ENCODE results near the gene APBA2.

APBA2 gene

GRCh38 chr15:29116970-29117700, 231.4 kb downstream of the APBA2 start:
- H3K9me3 Mint-ChIP-seq = no peaks in the 10 kb centered on the region
- no peaks in the 10 kb centered on the region for H3K36me3 Mint-ChIP-seq (ENCODE audit: low read depth)
- H3K4me3 Mint-ChIP-seq = no peak overlapping the region
- H3K4me1 Mint-ChIP-seq = peaks cover 39% of the 10 kb centered on the region
- no peaks in the 10 kb centered on the region for H3K27me3 Mint-ChIP-seq (ENCODE audit: low read depth, poor library complexity)
- no peak for TF ChIP-seq CTCF (IDR thresholded peaks at IDR 0.05)
- no peak for DNase-seq
- H3K27ac Mint-ChIP-seq = no peak overlapping the region

DNA sequence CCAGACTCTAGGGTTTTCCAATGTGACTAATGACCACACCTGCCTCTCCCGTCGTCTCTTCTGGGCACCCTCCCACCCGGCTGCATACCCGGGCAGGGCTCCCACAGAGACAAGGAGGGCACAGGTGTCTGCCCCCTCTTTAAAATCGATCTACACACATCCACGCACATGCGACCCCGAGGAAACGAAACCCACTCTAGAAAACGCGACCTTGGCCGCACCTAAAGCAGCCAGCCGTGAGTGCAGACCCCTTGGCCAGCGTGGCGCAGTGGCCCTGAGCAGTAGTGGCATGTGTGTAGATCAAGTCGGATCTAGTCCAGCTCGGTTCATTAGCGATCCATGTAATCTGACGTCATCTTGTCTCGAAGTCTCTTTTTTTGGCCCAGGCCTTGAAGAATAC, 232.0 kb downstream of the APBA2 start:
- no peaks in the 10 kb centered on the region for H3K27me3 Mint-ChIP-seq (ENCODE audit: low read depth, poor library complexity)
- peaks cover 41% of the 10 kb centered on the region for H3K4me1 Mint-ChIP-seq
- DNase-seq = no peak
- H3K36me3 Mint-ChIP-seq (ENCODE audit: low read depth) = no peaks in the 10 kb centered on the region
- H3K27ac Mint-ChIP-seq = no peak overlapping the region
- H3K9me3 Mint-ChIP-seq = no peaks in the 10 kb centered on the region
- no peak overlapping the region for H3K4me3 Mint-ChIP-seq
- TF ChIP-seq CTCF (IDR thresholded peaks at IDR 0.05) = no peak

GRCh38 chr15:29119847-29120246, 234.1 kb downstream of the APBA2 start:
- Mint-ChIP-seq H3K9me3 (no peaks in the 10 kb centered on the region), H3K4me3 (no peak overlapping the region), H3K36me3 (ENCODE audit: low read depth) (no peaks in the 10 kb centered on the region), H3K27ac (no peak overlapping the region), H3K27me3 (ENCODE audit: low read depth, poor library complexity) (peaks cover 4% of the 10 kb centered on the region), H3K4me1 (peaks cover 40% of the 10 kb centered on the region)
- no peak for TF ChIP-seq CTCF (IDR thresholded peaks at IDR 0.05)
- DNase-seq = no peak

DNA sequence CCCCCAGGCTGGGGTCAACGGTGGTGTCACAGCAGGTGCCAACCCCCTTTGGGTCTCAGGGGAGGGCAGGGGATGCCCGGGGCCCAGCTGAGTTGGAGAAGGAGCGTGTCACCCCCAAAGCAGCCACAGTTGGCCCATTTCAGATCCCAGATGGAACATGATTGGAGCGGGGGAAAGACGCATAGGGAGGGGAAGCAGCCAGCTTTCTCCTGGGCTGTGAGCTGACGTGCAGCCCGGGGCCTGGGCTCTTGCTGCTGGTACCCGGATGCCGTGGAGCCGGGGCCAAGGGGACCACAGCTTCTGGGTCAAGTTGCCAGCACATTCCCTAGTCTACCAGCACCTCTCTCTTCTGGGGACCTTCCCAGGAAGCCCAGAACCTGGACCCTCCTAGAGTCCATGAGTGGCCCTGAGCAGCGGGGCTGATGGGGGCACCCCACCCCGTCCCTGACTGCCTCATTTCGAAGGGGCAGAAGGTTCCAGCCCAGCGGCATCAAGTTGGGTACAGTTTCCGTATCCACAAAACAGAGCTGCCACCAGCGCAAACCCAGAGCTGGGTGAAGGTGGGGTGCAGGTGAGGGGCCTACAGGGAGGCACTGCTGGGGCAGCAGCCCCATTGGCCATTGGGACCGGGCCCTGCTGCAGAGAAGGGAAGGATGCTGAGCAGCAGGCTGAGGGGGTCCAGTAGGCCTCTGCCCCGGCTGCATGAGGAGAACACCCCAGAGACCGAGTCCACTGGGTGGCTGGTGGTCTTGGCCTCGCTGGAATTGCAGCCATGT, 235.0 kb downstream of the APBA2 start:
- Mint-ChIP-seq H3K4me3 (no peak overlapping the region), H3K27ac (no peak overlapping the region), H3K9me3 (no peaks in the 10 kb centered on the region), H3K4me1 (peaks cover 41% of the 10 kb centered on the region), H3K36me3 (ENCODE audit: low read depth) (no peaks in the 10 kb centered on the region), H3K27me3 (ENCODE audit: low read depth, poor library complexity) (peaks cover 4% of the 10 kb centered on the region)
- no peak for DNase-seq
- no peak for TF ChIP-seq CTCF (IDR thresholded peaks at IDR 0.05)

GRCh38 chr15:29121369-29121656, 235.5 kb downstream of the APBA2 start:
- TF ChIP-seq CTCF (IDR thresholded peaks at IDR 0.05) = no peak
- Mint-ChIP-seq H3K4me1 (peaks cover 41% of the 10 kb centered on the region), H3K36me3 (ENCODE audit: low read depth) (no peaks in the 10 kb centered on the region), H3K27ac (no peak overlapping the region), H3K4me3 (no peak overlapping the region), H3K27me3 (ENCODE audit: low read depth, poor library complexity) (peaks cover 4% of the 10 kb centered on the region), H3K9me3 (no peaks in the 10 kb centered on the region)
- no peak for DNase-seq

- Mint-ChIP-seq H3K4me3 (no peak overlapping the region), H3K36me3 (ENCODE audit: low read depth) (no peaks in the 10 kb centered on the region), H3K4me1 (peaks cover 41% of the 10 kb centered on the region), H3K27ac (no peak overlapping the region), H3K9me3 (no peaks in the 10 kb centered on the region), H3K27me3 (ENCODE audit: low read depth, poor library complexity) (peaks cover 4% of the 10 kb centered on the region)
- no peak for TF ChIP-seq CTCF (IDR thresholded peaks at IDR 0.05)
- no peak for DNase-seq
Observed at GRCh38 chr15:29121907-29122306, 236.1 kb downstream of the APBA2 start.
